ENCODE measurements around the gene TNFRSF8.

TNFRSF8 gene

DNA sequence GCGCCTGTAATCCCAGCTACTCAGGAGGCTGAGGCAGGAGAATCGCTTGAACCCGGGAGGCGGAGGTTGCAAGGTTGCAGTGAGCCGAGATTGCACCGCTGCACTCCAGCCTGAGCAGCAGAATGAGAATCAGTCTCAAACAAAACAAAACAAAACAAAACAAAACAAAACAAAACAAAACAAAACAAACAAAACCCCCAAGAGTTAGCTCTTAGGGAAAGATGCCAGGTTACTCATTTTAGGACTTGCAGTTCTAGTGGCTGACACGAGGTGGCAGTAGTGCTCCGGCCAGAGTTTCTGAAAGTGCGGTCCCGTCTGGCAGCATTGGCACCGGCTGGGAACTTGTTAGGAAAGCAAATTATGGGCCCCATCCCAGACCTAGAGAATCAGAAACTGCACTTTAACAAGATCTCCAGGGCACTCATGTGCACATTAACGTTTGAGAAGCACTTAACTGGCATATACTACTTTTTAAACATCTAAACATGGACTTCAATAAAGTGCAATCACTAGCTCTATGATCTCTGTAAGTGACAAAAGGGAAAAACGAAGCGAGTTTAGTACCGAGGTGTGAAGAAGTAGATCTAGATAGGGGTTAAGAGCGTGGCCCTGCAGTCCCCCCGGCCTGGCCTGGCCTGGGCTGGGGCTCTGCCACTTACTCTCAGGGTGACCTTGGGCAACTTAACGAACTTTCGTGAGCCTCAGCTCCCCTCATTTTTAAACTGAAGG, 61.8 kb downstream of the TNFRSF8 start:
- no peaks in the 10 kb centered on the region for H3K27me3 Mint-ChIP-seq (ENCODE audit: low read depth)
- peak overlapping the region; percentile 68 for H3K27ac Mint-ChIP-seq
- no peak overlapping the region for H3K4me3 Mint-ChIP-seq
- peaks cover 23% of the 10 kb centered on the region for H3K4me1 Mint-ChIP-seq (ENCODE audit: low read depth)
- H3K36me3 Mint-ChIP-seq (ENCODE audit: low read depth) = peaks cover 6% of the 10 kb centered on the region
- H3K9me3 Mint-ChIP-seq = no peaks in the 10 kb centered on the region

DNA sequence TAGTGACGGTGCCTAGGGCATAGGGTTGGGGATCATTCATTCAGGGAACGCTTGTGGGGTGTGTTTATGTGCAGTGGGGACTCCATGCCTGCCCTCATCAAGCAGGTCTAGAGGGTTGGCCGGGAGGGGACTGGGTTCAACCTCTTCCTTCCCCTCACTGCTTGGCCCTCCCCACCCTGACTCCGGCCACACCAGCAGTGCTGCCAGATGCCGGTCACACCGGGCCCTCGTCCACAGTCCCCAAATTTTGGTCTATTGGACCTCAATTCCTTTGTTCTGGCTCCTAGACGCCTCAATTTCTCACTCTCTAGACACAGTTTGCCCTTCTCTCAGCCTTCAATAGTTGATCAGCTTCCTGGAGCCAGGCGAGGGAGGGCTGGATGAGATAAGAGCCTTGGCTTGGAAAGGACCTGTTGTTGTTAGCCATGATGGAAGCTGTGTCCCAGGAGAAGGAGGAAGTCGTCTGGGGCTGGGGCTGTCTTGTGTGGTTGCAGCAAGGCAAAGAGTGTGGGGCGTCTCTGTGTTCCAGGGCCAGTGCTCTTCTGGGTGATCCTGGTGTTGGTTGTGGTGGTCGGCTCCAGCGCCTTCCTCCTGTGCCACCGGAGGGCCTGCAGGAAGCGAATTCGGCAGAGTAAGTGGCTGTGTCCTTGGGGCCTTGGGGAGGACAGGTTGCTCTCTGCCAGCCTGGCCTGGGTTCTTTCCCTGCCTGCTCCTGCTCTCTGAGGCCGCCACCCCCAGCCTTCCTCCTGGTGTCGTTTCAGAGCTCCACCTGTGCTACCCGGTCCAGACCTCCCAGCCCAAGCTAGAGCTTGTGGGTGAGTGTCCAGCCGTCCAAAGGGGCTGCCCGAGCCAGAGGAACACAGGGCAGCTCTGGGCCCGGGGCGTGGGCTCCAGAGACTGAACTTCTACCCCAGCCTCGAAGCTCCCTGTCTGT, 62.6 kb downstream of the TNFRSF8 start:
- Mint-ChIP-seq H3K9me3 (no peaks in the 10 kb centered on the region), H3K4me1 (ENCODE audit: low read depth) (peaks cover 23% of the 10 kb centered on the region), H3K4me3 (no peak overlapping the region), H3K27me3 (ENCODE audit: low read depth) (no peaks in the 10 kb centered on the region), H3K36me3 (ENCODE audit: low read depth) (peaks cover 2% of the 10 kb centered on the region), H3K27ac (peak overlapping the region; percentile 73)

DNA sequence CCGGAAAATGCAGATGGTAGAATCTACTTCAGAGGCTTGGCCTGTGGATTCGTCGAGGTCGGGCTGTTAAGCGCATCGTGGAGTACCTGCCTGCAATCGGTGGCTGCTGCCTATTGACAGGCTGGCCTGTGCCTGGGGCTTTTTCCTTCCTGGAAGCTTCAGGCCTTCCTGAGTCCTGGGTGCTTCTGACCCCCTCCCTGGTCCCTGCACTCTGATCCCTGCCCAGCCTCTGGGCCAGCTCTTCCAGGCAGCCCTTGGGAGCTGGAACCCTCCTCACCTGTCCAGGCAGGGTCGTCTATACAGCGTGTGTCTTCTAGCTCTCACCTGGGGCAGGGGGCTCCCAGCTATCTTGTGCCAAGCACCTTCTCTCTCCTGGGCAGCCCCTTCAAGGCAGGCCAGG, 63.7 kb downstream of the TNFRSF8 start:
- Mint-ChIP-seq H3K4me1 (ENCODE audit: low read depth) (peaks cover 19% of the 10 kb centered on the region), H3K9me3 (no peaks in the 10 kb centered on the region), H3K36me3 (ENCODE audit: low read depth) (peaks cover 2% of the 10 kb centered on the region), H3K27me3 (ENCODE audit: low read depth) (no peaks in the 10 kb centered on the region), H3K27ac (peak overlapping the region; percentile 55), H3K4me3 (no peak overlapping the region)

DNA sequence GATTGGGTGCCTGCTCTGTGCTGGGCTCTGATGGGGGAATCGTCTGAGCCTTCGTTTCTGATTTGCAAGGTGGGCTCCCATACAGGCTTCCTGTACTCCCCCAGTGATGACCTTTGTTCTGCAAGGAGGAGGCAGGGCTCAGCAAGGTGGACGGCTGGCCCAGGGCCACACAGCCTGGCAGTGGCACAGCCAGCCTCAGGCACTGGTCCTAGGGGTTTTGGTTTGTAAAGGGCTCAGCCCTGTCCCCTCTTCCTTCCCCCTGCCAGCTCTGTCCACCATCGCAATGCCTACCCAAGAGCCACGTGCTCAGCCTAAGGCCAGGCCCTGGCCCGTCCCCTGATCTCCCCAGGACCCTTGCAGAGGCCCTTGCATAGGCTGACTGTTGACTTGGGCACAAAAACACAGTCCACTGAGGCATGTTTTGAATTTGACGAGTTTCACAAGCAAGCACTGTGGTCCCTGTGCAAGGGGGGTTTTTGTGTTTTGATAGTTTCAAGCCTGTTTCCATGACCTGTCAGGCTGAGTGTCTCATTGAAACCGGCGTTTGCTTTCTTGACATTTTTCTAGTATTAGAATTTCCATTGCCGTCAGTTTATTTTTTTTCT, 64.2 kb downstream of the TNFRSF8 start:
- peak overlapping the region; percentile 55 for H3K27ac Mint-ChIP-seq
- H3K4me3 Mint-ChIP-seq = no peak overlapping the region
- H3K36me3 Mint-ChIP-seq (ENCODE audit: low read depth) = peaks cover 2% of the 10 kb centered on the region
- peaks cover 20% of the 10 kb centered on the region for H3K4me1 Mint-ChIP-seq (ENCODE audit: low read depth)
- H3K9me3 Mint-ChIP-seq = no peaks in the 10 kb centered on the region
- no peaks in the 10 kb centered on the region for H3K27me3 Mint-ChIP-seq (ENCODE audit: low read depth)

DNA sequence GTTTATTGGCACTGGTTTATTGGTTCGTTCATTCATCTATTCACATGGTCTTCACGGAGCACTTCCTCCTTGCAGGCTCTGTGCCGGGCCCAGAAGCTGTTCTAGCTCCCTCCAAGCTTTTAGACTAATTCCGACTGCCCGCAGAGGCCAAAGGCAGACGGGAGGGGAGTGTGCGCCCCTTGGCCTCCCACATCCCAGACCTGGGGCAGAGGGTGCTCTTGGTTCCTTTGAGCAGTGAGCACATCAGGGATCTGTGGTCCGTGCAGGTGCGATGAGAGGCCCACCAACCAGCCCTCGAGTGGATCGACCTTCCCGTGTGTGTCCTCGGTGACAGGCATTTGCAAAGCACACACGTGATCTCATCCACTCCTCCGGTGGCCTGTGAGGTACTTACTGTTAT, 65.0 kb downstream of the TNFRSF8 start:
- H3K27ac Mint-ChIP-seq = no peak overlapping the region
- H3K4me3 Mint-ChIP-seq = no peak overlapping the region
- peaks cover 26% of the 10 kb centered on the region for H3K4me1 Mint-ChIP-seq (ENCODE audit: low read depth)
- no peaks in the 10 kb centered on the region for H3K27me3 Mint-ChIP-seq (ENCODE audit: low read depth)
- peaks cover 6% of the 10 kb centered on the region for H3K36me3 Mint-ChIP-seq (ENCODE audit: low read depth)
- H3K9me3 Mint-ChIP-seq = no peaks in the 10 kb centered on the region

DNA sequence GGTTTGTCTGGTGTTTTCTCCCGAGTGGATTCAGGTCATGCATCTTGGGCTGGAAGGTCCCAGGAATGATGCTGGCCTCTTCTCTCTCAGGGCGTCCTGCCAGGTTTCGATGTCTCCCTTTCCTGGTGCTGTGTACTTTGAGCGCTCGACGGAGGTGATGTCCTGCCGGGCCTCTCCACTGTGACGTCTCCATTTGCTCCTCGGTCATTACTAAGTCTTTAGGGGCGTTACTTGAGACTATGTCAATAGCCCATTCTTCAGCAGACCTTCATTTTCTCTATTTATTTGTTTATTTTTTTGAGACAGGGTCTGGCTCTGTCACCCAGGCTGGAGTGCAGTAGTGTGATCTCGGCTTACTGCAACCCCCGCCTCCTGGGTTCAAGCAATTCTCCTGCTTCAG, 66.5 kb downstream of the TNFRSF8 start:
- Mint-ChIP-seq H3K27me3 (ENCODE audit: low read depth) (no peaks in the 10 kb centered on the region), H3K36me3 (ENCODE audit: low read depth) (peaks cover 9% of the 10 kb centered on the region), H3K27ac (no peak overlapping the region), H3K4me1 (ENCODE audit: low read depth) (peaks cover 31% of the 10 kb centered on the region), H3K4me3 (no peak overlapping the region), H3K9me3 (no peaks in the 10 kb centered on the region)

DNA sequence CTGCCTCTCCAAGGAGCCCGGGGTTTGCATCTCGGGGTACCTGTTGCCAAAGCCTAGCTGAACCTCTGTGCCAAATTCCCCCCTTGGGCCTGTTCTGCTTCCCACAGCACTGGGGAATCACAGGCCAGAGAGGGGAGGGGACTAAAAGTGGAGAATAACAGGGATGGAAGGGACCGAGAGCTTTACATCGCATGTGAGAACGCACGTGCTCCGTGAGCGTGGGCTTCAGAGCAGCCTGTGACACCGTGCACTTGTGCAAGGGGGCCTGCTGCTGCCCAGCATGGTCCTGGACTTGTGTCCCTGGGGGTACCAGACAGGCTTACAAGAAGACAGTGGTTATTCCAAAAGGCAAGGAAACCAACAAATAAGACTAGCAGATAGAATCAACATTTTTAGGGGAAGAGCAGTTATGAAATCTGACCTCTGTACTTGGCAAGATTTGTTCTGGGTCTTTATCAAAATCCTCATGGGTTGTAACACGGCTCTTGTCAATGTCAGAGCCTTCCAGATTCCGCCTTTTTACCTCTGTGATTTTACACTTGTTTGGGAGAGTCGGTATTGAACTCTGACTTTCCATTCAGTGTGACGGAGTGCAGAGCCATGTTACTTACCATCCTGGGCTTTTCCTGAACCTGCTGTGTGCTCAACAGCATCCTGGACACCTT, 67.5 kb downstream of the TNFRSF8 start:
- Mint-ChIP-seq H3K4me1 (ENCODE audit: low read depth) (peaks cover 24% of the 10 kb centered on the region), H3K27me3 (ENCODE audit: low read depth) (no peaks in the 10 kb centered on the region), H3K9me3 (no peaks in the 10 kb centered on the region), H3K27ac (no peak overlapping the region), H3K36me3 (ENCODE audit: low read depth) (peaks cover 9% of the 10 kb centered on the region), H3K4me3 (no peak overlapping the region)

DNA sequence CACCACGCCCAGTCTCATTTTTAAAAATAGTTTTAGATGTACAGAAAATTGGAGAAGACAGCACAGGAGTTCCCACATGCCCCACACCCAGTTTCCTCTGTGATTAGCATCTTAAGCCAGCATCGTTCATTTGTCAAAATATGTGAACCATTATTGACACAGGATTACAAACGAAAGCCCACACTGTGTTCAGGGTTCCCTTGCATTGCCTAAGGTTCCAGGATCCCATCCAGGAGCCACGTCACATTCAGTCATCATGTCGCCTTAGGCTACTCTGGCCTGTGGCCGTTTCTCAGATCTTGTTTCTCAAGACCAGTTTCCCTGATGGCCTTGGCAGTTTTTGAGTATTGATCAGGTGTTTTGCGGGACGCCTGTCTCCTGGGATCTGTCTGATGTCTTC, 69.0 kb downstream of the TNFRSF8 start:
- H3K4me1 Mint-ChIP-seq (ENCODE audit: low read depth) = peaks cover 16% of the 10 kb centered on the region
- peak overlapping the region; percentile 31 for H3K27ac Mint-ChIP-seq
- H3K9me3 Mint-ChIP-seq = no peaks in the 10 kb centered on the region
- H3K4me3 Mint-ChIP-seq = no peak overlapping the region
- peaks cover 9% of the 10 kb centered on the region for H3K36me3 Mint-ChIP-seq (ENCODE audit: low read depth)
- H3K27me3 Mint-ChIP-seq (ENCODE audit: low read depth) = no peaks in the 10 kb centered on the region

DNA sequence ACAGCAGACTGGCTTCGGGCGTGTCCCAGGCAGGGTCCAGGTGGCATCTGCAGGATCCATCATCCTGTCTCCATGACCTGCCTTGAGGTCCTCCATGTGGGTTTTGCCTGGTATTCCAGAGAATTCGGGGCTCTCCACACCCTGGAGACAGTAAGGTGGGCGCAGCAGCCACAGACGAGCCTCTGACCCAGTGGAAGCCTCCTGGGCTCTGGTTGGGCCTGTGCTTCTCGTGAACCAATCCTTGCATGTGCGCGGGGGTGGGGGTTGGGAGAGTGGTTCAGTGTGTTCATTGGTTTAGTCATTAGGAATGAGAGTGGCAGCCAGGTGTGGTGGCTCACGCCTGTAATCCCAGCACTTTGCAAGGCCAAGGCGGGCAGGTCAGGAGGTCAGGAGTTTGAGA, 71.6 kb downstream of the TNFRSF8 start:
- H3K4me3 Mint-ChIP-seq = no peak overlapping the region
- peaks cover 9% of the 10 kb centered on the region for H3K36me3 Mint-ChIP-seq (ENCODE audit: low read depth)
- no peaks in the 10 kb centered on the region for H3K27me3 Mint-ChIP-seq (ENCODE audit: low read depth)
- H3K4me1 Mint-ChIP-seq (ENCODE audit: low read depth) = peaks cover 13% of the 10 kb centered on the region
- H3K9me3 Mint-ChIP-seq = no peaks in the 10 kb centered on the region
- no peak overlapping the region for H3K27ac Mint-ChIP-seq

DNA sequence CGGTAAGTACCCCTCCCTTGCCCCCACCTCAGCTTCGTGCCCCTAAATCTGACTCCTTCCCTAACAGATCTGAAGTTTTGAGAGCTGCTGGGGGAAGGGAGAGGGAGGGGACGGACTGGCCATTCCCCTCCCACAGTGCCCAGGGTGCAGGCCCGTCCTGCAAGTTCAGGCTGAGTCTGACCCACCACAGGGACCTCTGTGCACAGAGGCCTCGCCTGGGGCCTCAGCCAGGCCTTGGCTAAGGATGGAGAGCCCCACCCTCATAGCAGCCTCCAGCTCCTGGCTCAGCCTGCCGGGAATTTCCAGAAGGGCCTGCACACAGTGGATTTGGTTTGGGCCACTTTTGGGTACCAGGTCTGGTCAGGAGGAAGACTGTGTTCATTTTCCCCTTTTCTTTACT, 72.5 kb downstream of the TNFRSF8 start:
- H3K4me3 Mint-ChIP-seq = no peak overlapping the region
- no peaks in the 10 kb centered on the region for H3K9me3 Mint-ChIP-seq
- H3K27ac Mint-ChIP-seq = no peak overlapping the region
- peaks cover 9% of the 10 kb centered on the region for H3K36me3 Mint-ChIP-seq (ENCODE audit: low read depth)
- H3K4me1 Mint-ChIP-seq (ENCODE audit: low read depth) = peaks cover 13% of the 10 kb centered on the region
- H3K27me3 Mint-ChIP-seq (ENCODE audit: low read depth) = no peaks in the 10 kb centered on the region

DNA sequence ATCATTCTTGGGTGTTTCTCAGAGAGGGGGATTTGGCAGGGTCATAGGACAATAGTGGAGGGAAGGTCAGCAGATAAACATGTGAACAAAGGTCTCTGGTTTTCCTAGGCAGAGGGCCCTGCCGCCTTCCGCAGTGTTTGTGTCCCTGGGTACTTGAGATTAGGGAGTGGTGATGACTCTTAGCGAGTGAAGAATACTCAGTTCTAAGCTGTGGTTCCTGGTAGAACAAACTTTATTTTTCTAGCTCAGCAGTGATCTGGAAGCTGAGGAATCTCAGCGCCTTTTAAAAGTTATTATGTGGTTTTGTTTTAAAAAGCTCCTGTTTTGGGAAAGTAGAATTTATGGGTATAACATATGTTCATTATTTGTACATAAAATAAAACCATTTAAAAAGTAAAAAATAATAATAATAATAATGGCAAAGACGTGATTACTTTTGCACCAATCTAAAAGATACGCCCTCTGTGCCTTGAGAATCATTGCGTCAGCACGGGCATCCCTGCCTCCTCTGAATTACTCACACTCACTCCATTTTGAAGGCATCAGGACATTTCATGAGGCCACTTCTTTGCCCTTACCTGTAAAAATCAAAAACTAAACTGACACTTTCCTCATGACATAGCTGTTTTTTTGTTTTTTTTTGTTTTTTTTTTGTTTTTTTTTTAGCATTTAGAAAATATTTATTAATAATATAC, 74.0 kb downstream of the TNFRSF8 start:
- Mint-ChIP-seq H3K4me1 (ENCODE audit: low read depth) (peaks cover 15% of the 10 kb centered on the region), H3K27ac (no peak overlapping the region)

DNA sequence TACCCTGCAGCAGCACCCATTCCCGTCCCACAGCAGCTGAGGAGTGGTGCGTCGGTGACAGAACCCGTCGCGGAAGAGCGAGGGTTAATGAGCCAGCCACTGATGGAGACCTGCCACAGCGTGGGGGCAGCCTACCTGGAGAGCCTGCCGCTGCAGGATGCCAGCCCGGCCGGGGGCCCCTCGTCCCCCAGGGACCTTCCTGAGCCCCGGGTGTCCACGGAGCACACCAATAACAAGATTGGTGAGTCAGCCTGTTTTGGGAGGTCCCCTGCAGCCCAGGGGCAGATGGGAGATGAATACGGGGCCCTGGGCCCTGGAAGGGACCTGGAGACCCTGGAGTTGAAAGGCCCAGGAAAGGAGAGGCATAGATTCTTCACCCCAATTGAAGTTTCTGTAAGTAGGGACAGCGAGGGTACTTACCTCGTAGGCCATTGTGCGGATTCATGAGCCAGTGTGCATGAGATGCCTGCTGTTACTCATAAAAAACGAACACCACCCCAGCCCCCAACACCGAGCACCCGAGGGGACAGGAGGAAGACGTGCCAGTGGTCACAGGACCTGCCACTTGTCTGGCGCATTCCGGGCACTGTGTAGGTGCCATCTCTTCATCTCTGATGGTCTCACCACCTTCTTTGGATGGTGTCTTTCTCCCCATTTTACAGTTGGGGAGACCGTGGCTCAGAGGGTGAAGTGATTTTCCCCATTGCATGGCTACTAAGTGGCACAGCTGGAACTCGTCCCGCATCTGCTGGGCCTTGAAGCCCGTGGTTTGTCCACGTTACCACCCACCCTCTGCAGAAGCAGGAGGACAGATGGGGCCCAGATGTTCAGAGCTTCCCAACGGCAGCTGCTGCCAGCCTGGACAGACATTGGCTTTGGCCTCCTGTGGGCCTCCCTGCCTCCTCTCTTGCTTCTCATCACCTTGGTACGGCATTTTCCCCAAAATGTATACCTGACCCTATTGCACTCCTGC, 75.4 kb downstream of the TNFRSF8 start:
- Mint-ChIP-seq H3K4me3 (no peak overlapping the region), H3K27me3 (ENCODE audit: low read depth) (no peaks in the 10 kb centered on the region), H3K36me3 (ENCODE audit: low read depth) (peaks cover 8% of the 10 kb centered on the region), H3K27ac (no peak overlapping the region), H3K9me3 (no peaks in the 10 kb centered on the region), H3K4me1 (ENCODE audit: low read depth) (peaks cover 17% of the 10 kb centered on the region)

More for the DNA sequence above, 74.0 kb downstream of the TNFRSF8 start:
- Mint-ChIP-seq H3K27me3 (ENCODE audit: low read depth) (no peaks in the 10 kb centered on the region), H3K36me3 (ENCODE audit: low read depth) (peaks cover 9% of the 10 kb centered on the region), H3K4me3 (no peak overlapping the region), H3K9me3 (no peaks in the 10 kb centered on the region)

DNA sequence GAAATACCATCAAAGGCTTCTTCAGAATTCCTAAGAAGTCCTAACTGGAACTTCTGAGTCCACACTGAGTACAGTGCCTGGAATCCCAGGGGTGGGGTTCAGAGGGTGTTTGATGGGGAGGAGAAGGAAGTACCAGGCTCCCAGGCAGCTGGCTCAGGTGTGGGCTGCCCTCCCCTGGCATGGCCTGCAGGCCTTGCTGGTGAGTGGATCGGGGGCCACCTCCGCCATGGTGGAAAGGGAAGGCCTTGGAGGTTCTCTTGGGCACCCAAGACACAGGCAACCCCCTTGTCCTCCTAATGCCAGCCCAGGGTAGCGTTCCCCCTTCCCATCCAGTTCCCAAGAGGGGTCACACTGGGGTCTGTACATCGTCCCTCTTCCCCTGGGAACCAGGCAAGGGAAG, 76.9 kb downstream of the TNFRSF8 start:
- no peaks in the 10 kb centered on the region for H3K9me3 Mint-ChIP-seq
- H3K27me3 Mint-ChIP-seq (ENCODE audit: low read depth) = no peaks in the 10 kb centered on the region
- H3K27ac Mint-ChIP-seq = no peak overlapping the region
- H3K4me1 Mint-ChIP-seq (ENCODE audit: low read depth) = peaks cover 20% of the 10 kb centered on the region
- H3K36me3 Mint-ChIP-seq (ENCODE audit: low read depth) = peaks cover 11% of the 10 kb centered on the region
- H3K4me3 Mint-ChIP-seq = no peak overlapping the region

Data from T-helper 1 cell treated with Interleukin-12 subunit alpha and Interleukin-12 subunit beta and Interleukin-4 antibody, amounts not matched to agents 30 μg/mL and 1 μg/mL, for 36 hours (primary cell).